HG02623 (cell line): Measurements from ENCODE around the gene SHISA7.
"Not testable (repeated sequence)": the region's sequence is repeated elsewhere in the genome, so short reads cannot be mapped to it uniquely, and the experiment has no call there.

Source experiments
- ATAC-seq: cut with Tn5 transposase; IDR thresholded peaks from one replicate; pipeline ENCODE4 v1.9.1; 2021; ENCODE audit warnings: moderate library complexity; ENCODE audit not compliant: unreplicated experiment

SHISA7 gene

DNA sequence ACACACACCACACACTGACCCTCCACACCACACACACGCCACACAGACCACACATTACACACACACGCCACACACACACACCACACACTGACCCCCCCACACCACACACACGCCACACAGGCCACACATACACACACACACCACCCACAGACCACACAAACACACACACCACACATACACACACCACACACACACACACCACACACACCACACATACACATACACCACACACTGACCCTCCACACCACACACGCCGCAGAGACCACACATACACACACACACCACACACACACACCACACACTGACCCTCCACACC, 5.0 kb upstream of the SHISA7 start:
- ATAC-seq = not testable (repeated sequence)

DNA sequence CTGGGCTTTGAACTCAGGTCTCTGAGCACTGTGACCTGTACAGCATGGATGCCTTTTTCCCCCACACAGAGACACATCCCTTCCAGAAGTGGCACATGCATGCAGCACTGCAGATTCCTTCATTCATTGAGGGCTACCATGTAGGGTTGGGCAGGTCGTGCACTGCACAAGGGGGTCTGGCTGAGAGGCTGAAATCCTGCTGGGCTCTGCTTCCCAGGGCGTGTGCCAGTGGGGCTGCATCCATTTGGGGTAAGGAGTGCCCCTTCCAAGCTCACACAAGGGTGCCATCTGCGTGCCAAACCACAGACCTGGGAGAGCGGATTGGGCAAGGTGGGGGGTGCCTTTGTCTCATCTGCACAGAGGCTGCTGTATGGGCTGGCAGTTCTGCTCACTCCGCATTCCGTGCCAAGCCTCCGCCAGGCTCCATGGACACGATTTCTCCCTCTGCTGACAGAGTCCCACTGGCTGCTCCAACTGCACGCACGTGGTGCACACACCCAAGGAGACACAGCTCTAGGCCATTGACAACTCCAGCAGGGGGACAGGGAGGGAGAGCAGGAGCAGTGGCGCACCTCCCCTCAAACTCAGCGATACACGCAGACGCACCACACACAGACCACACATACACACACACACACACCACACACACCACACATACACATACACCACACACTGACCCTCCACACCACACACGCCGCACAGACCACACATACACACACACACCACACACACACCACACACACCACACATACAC, 4.5 kb upstream of the SHISA7 start:
- ATAC-seq = no peak

DNA sequence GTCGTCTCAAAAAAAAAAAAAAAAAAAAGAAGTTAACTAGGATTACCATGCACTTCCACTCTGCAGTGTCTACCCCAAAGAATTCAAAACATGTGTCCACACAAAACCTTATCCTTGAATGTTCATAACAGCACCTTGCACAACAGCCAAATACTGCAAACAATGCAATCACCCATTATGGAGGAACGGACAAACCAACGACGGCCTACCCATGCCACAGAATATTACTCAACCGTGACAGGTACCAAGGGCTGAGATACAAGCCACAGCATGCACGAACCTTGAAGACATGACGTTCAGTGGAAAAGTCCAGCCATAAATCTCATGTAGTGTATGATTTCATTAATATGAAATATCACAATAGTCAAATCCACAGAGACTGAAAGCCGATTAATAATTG, 3.0 kb upstream of the SHISA7 start:
- no peak for ATAC-seq

DNA sequence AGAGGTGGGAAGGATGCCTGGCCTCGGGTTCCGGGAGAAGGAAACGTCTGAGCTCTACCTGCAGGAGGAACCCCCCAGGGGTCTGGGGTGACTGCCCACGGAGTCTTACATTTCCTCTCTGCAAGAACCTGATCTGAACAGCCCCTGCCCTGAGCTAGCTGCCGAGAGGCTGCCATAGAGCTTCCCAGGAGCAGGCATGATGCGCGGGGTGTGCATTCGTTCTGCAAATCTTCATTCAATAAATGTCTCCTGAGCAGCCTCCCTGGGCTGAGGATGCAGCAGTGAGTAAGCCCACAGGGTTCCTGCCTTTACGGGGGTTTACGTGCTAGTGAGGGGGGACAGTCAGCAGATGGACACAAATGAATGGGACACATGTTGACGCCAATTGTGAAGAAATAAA, 1.5 kb upstream of the SHISA7 start:
- ATAC-seq = no peak

DNA sequence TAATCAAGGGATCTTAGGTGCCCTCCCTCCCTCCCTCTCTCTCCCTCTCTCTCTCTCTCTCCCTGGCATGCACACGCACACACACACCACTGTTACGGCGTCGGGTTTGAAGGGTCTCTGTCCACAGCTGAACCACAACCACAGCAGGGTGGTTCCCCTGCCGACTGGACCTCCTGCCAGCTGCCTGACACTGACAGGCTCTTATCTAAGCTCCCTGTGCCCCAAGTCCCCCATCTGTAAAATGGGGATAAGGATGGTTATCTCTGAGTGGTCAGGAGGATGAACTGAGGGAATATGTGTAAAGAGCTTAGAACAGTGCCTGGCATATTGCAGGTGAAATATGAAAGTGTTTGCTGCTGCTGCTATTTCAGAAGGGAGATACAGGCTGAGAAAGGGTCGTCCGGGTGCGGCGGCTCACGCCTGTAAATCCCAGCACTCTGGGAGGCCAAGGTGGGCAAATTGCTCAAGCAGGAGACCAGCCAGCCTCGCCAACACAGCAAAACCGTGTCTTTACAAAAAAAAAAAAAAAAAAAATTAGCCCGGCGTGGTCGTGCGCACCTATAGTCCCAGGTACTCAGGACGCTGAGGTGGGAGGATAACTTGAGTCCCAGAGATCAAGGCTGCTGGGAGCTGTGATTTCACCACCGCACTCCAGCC, 852 bp upstream of the SHISA7 start:
- no peak for ATAC-seq

DNA sequence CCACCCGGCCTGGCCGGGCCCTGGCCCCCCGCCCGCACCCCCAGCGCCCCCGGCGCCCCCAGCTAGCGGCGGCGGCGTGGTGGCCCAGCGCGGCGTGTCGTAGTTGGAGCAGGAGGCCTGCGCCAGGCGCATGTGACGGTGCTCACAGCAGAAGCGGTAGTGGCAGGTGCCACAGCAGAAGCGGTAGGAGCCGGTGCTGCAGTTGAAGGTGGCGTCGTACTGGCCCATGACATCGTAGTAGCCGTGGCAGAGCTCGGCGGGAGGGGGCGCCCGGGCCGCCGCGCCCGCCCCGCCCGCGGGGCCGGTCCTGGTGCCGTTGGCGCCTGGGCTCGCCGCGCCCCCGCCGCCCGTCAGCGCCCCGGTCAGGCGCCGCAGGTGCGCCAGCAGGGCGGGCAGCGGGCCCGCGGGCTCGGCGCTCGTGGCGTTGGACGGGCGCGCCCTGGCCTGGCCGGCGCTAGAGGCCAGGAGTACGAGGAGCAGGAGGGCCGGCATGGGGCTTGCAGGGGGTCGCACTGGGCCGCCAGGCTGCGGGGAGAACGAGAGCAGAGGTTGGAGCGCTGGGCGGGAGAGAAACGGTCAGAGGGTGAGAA, 633 bp downstream of the SHISA7 start:
- no peak for ATAC-seq

DNA sequence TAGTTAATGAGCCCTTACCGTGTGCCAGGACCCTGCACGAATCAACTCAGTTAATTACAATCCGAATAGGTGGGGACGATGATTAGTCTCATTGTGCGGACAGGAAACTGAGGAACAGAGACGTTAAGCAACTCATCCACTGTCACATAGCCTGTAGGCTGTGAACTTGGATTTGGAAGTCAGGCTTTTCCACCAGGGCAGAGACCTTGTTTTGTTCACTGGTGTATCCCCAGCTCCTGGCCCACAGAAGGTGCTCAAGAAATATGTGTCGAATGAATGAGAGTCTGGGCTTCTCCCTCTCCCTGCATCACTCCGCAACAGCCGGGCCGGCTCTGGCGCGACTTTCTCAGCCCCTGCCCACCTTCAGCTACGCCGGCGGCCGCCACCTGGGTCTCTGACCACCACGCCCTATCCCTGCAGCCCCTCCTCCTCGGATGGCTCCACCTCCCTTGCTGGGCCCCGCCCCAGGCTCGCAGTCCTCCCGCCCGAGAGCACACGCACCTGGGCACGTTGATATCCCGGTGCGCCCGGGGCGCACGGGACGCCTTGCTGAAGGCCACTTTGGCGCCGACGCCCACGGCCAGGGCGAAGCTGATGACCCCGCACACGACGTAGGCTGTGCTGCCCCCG, 1.3 kb downstream of the SHISA7 start:
- ATAC-seq = no peak

DNA sequence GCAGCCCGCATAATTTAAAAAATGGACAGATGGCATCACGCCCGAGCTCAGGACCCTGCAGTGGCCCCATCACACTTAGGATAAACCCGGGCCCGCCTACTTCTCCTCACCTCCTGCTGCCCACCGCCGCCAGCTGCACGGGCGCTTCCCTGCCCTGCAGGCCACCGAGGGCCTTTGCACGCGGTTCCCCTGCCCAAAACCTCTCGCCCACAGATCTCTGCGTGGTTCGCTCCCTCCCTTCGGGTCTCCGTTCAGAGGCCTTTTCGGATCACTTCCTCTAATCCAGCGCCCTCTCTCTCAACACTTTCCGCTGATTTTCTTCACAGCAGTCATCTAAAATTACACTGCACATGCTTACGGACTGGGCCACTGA, 1.8 kb downstream of the SHISA7 start:
- ATAC-seq = no peak

DNA sequence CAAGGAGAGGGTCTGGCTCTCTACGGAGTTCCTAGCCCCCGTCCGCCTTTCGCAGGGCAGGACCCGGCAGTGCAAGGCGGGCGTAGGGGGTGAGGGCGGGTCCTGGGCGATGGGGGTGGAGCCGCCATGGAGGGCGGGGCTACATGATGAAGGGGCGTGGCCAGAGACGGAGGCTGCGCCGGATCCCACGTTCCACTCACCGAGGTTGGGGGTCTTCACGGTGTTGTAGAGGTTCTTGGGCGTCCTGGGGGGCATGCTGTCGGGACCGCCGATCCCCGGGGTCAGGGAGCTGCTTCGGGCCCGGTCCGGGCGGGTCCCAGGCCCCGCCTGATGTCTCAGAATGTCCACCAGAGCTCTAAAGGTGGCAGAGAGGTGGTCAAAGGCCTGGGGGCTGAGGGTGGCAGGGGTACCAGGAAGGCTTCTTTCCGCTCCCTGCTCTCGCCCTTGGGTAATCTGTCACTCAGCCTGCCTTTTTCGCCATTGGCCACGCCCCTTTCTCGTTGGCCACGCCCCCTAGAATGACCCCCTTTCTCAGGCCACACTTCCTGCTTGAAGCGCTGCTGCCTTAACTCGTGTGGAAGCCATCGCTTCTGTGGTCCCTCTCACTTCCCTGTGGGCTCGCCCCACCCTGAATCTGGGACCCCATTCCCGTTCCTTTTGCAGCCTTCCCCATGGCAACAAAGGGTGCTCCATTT, 2.5 kb downstream of the SHISA7 start:
- no peak for ATAC-seq

DNA sequence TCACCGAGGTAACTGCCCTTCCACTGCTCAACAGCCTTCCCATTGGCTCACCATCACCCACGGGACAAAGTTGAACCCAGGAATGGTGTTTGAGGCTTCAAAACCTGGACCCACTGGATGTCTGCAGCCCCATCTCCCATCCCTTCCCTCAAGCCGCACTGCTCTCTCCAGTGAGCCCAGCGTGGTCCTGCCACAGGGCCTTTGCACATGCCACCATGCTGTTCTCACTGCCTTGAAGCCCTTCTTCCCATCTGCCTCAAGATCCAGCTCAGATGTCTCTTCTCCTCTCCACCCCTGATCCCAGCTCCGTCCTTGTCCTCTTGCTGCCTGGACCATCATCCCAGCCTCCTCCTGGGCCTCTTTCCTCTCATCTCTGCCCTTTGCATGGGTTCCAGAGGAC, 4.0 kb downstream of the SHISA7 start:
- ATAC-seq = no peak

DNA sequence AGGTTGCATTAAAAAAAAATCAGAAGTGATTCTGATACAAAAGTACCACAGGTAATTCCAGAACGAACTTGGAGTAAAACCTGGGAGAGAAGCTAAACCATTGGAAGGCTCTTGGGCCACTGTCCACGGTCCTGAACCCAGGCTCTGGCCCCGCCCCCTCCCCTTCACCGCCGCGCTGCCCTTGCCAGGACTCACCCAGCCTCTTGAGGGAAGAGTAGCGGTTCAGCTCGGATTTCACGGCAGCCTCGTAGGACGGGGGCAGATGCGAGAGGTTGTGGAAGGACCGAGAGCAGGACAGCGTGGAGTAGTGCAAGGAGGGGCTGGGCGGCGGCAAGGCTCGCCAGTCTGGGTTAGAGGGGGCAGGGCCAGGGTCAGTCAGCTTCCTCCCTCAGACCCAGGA, 5.7 kb downstream of the SHISA7 start:
- no peak for ATAC-seq

DNA sequence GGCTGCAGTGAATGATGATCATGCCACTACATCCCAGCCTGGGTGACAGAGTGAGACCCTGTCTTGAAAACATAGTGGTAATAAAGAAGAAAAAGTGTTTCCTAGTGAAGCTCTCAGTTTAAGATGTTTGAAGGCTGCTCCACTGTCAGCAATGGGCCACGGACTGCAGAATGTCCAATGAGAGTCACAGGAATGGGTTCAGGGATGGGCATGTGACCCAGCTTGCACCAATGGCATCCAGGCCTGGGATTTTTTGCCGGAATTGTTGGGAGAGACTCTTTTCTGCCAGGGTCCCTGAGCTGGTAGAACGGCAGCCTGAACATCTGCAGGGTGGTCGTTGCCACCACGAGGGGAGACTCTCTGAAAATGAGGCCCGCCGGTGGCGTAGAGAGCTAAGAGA, 6.3 kb downstream of the SHISA7 start:
- no peak for ATAC-seq

DNA sequence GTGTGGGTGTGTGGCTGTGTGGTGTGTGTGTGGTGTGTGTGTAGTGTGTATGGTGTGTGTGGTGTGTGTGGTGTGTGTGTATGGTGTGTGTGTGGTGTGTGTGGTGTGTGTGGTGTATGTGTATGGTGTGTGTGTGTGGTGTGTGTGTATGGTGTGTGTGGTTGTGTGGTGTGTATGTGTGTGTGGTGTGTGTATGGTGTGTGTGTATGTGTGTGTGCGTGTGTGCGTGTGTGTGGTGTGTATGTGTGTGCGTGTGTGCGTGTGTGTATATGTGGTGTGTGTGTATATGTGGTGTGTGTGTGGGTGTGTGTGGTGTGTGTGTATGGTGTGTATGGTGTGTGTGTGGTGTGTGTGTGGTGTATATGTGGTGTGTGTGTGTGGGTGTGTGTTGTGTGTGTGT, 8.1 kb downstream of the SHISA7 start:
- ATAC-seq = no peak

DNA sequence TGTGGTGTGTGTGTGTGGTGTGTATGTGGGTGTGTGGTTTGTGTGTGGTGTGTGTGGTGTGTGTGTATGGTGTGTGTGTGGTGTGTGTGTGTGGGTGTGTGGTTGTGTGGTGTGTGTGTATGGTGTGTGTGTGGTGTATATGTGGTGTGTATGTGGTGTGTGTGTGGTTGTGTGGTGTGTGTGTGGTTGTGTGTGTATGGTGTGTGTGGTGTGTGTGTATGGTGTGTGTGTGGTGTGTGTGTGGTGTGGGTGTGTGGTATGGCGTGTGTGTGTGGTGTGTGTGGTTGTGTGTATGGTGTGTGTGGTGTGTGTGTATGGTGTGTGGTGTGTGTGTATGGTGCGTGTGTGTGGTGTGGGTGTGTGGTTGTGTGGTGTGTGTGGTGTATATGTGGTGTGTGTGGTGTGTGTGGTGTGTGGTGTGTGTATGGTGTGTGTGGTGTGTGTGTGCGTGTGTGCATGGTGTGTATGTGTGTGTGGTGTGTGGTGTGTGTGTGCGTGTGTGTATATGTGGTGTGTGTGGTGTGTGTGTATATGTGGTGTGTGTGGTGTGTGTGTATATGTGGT, 8.7 kb downstream of the SHISA7 start:
- ATAC-seq = no peak

DNA sequence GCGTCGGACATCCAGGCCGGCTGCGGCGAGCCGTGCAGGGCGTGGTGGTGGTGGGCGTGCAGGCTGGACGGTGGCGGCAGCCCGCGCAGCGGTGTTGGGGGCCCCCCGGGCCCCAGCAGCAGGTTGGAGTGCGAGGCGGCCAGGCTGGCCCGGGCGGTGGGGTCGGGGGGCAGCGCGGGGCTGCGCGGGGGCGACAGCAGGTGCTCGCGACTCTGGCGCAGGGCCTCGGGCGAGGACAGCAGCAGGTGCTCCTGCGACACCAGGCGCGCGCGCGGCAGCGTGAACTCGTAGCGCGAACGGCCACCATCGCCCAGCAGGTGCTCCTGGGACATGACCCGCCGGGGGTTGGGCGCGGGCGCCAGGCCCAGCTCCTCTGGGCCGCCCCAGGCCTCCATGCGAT, 9.8 kb downstream of the SHISA7 start:
- no peak for ATAC-seq

DNA sequence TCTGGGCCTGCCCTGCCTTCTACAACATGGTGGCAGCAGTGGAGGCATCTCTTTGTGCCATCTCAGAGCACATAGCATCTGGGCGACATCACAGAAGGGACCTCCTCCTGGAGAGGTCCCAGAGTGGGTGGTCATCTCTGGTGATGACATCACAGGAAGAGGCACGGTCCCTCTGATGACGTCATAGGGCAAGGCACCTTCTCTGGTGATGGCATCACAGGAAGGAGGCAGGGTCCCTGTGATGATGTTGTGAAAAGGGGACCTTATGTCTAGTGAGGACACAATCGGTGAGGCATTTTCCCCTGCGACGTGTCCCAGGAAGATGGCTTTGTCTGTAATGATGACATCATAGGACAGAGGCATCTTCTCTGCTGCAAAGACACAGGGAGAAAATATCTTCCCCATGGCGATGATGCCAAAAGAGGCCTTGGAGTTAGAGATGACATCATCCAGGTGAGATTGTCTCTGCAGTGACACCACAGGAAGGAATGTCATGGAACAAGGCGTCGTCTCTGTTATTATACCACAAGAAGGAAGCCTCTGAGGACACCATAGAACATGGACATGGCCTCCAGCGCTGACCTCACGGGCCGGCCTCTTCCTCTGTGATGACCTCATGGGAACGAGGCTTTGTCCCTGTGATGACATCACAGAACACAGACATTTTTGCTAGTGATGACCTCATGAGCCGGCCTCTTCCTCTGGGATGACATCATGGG, 10.7 kb downstream of the SHISA7 start:
- no peak for ATAC-seq

DNA sequence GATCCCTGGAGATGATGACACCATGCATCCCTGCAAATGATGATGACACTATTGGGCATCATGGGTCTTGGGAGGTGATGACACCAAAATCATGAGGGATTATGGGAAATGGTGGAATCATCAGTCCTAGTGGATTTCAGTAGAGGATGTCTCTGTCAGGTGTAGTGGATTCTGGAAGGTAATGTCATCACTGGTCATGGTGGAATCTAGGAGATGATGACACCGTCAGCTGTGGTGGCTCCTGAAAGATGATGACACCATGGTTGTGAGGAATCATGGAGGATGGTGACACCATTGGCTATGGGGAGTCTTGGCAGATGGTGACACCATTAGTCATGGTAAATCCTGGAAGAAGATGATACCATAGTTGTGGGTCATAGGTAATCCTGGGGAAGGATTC, 11.9 kb downstream of the SHISA7 start:
- ATAC-seq = no peak

DNA sequence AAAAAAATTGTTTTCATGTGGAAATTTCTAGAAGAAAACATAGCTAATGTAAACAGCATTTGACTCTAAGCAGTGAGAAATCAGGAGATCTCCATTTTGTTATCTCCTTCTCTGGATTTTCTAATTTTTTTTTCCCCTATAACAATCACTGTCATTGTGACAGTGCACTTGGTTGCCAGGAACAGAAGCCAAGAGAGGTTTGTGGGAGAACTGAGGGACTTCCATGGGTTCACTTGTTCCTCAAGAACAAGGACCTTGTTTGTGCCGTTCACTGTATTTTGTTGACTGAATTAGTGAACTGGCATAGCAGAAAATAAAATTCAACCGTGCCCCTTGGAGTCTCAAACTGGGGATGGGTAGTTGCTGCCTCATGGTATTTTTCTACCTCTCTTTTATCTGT, 17.1 kb downstream of the SHISA7 start:
- ATAC-seq = no peak

DNA sequence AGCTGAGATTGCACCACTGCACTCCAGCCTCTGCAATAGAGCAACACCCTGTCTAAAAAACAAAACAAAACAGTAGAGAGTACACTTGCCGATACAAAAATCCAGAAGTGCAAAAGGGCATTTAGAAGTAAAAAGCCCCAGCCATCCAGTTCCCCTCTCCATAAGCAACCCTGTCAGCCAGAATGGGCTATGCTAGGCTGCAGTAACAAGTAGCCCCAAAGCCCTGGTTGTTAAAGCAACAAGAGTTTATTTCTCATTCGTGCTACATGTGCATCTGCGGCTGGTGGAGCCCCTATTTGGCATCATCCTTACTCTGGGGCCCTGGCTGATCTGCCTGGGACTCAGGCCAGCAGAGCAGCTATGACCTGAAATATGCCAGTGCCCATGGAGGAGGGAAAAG, 18.6 kb downstream of the SHISA7 start:
- no peak for ATAC-seq

DNA sequence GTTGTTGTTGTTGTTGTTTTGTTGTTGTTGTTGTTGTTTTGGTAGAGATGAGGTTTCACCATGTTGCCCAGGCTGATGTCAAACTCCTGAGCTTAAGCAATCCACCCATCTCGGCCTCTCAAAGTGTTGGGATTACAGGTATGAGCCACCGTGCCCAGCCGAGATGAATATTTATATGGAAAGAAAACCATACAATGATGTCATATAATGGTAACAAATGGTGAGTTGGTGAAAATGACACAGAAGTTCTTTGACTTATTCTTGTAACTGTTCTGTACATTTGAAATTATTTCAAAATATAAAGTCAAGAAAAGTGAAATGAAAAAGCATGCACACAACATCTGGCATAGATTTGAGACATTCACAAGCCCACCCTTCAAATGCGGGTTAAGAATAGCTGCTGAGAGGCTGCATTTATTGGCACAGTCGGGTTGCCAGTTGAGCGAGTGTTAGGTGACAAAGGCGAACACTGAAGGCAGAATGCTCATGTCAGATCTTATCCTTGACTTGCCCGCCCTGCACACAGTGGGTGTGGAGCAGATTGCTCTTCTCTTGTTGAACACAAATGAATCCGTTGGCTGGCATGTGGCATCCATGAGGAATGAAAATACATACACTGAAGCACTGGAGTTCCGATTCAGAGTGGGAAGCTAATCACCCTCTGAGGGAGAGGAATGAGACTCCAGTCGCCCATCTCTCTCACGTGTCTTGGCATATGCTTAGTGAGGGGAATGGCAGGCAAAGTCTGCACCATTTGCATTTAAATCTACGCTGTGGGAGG, 19.7 kb downstream of the SHISA7 start:
- no peak for ATAC-seq
